Mammary epithelial cell (primary cell): ENCODE measurements around the gene IFNA17.

Experiments
- CTCF ChIP-seq, 2 donors: IDR thresholded peaks in 1 of 2; conservative IDR thresholded peaks in 1 of 2; 2 replicates each; pipeline ENCODE4 v1.5.1; 2011 to 2012; ENCODE audit warnings: inconsistent platforms in 2 of 2, low read length in 2 of 2, mild to moderate bottlenecking in 2 of 2, control low read depth in 1 of 2, low read depth in 1 of 2; ENCODE audit not compliant: insufficient read depth in 1 of 2; ENCODE audit errors: extremely low read depth in 1 of 2
- EZH2 ChIP-seq: IDR thresholded peaks from 2 replicates; pipeline ENCODE4 v1.6.1; 2012; ENCODE audit warnings: low read length, inconsistent platforms, borderline replicate concordance

GRCh38 chr9:21210311-21210710 is 17.7 kb downstream of the IFNA17 start:
- TF ChIP-seq CTCF (conservative IDR thresholded peaks at IDR 0.05 in 1 of 2, IDR thresholded peaks at IDR 0.05 in 1 of 2; ENCODE audit: extremely low read depth in 1 of 2, insufficient read depth in 1 of 2, low read depth in 1 of 2, low read length in 2 of 2) (no peak), EZH2 (no peak)
